H1 (cell line): Measurements from ENCODE around the gene DDR2. TPM values are rescaled to one million over a fixed set of nuclear protein-coding genes. Genes with fewer than 3 reads are reported as not detected.

Experiments
- CTCF ChIA-PET: fragments of 300-600 bp; sonication (Branson Sonifier 250); formaldehyde crosslinking; loops from one replicate; lab custom pipeline; 2021; ENCODE audit not compliant: partially characterized antibody; lab: Charles Lee
- POLR2A ChIA-PET: fragments of 300-600 bp; sonication (Branson Sonifier 250); formaldehyde crosslinking; loops from one replicate; lab custom pipeline; 2021; ENCODE audit warnings: inconsistent platforms; ENCODE audit not compliant: partially characterized antibody; lab: Charles Lee
- DNase-seq, 2 experiments: peaks; one replicate each; pipeline versions ENCODE4 v3.0.0 to v3.0.0-alpha.2; 2010 to 2022; ENCODE audit warnings: low spot score in 2 of 2, low read depth in 1 of 2, mixed read lengths in 1 of 2
- FAIRE-seq: peaks from 2 replicates; lab custom pipeline; 2011; peaks lifted over from hg19 to GRCh38; lab: Jason Lieb, UNC
- H2AFZ ChIP-seq: 2 replicates; pipeline ENCODE4 v1.8.1; 2012; ENCODE audit warnings: low read length, inconsistent platforms
- H2AK5ac ChIP-seq: 2 replicates; pipeline ENCODE4 v1.6.1; 2013; ENCODE audit warnings: low read depth, low read length
- H2BK120ac ChIP-seq: replicated peaks from 2 replicates; pipeline ENCODE3; 2013; ENCODE audit warnings: low read depth, low read length, inconsistent platforms
- H2BK12ac ChIP-seq: 2 replicates; pipeline ENCODE4 v1.6.1; 2013; ENCODE audit warnings: low read depth, low read length
- H2BK15ac ChIP-seq: 2 replicates; pipeline ENCODE4 v1.6.1; 2013; ENCODE audit warnings: low read length
- H2BK20ac ChIP-seq: 2 replicates; pipeline ENCODE4 v1.6.1; 2013; ENCODE audit warnings: low read length
- H2BK5ac ChIP-seq: 2 replicates; pipeline ENCODE4 v1.6.1; 2013; ENCODE audit warnings: low read depth, low read length
- H3K14ac ChIP-seq: 2 replicates; pipeline ENCODE4 v1.6.1; 2013; ENCODE audit warnings: inconsistent platforms; ENCODE audit not compliant: insufficient read length
- H3K18ac ChIP-seq: 2 replicates; pipeline ENCODE4 v1.6.1; 2013; ENCODE audit warnings: low read length; ENCODE audit errors: extremely low read depth
- H3K23ac ChIP-seq: 2 replicates; pipeline ENCODE4 v1.6.1; 2013; ENCODE audit warnings: inconsistent platforms; ENCODE audit not compliant: insufficient read length
- H3K23me2 ChIP-seq: 2 replicates; pipeline ENCODE4 v1.6.1; 2013; ENCODE audit warnings: low read depth, low read length
- H3K27ac ChIP-seq: 2 replicates; pipeline ENCODE4 v1.6.1; 2011; ENCODE audit warnings: low read depth, low read length, inconsistent platforms
- H3K27me3 ChIP-seq, 4 experiments: replicated peaks in 1 of 4; 1 replicate in 1 of 4; 2 replicates in 3 of 4; pipeline versions ENCODE4 v1.6.1 to v1.8.1; 2011 to 2013; ENCODE audit warnings: low read length in 3 of 4, mild to moderate bottlenecking in 3 of 4, inconsistent platforms in 2 of 4, mixed read lengths in 2 of 4, moderate library complexity in 1 of 4; ENCODE audit not compliant: control insufficient read depth in 3 of 4, insufficient read depth in 3 of 4; ENCODE audit errors: extremely low read depth in 1 of 4
- H3K36me3 ChIP-seq, 4 experiments: 2 replicates each; pipeline versions ENCODE4 v1.6.1 to v1.8.1; 2011 to 2013; ENCODE audit warnings: mild to moderate bottlenecking in 4 of 4, low read length in 3 of 4, moderate library complexity in 2 of 4, control low read depth in 1 of 4, inconsistent platforms in 1 of 4; ENCODE audit not compliant: insufficient read depth in 4 of 4, control insufficient read depth in 2 of 4
- H3K4ac ChIP-seq: replicated peaks from 2 replicates; pipeline ENCODE3; 2013; ENCODE audit warnings: low read length, low read depth, mixed read lengths, inconsistent platforms; ENCODE audit not compliant: insufficient read length
- H3K4me1 ChIP-seq, 4 experiments: replicated peaks in 1 of 4; 1 replicate in 1 of 4; 2 replicates in 3 of 4; pipeline versions ENCODE4 v1.6.1 to v1.8.1; 2011 to 2013; ENCODE audit warnings: low read length in 3 of 4, inconsistent platforms in 2 of 4, mixed read lengths in 1 of 4; ENCODE audit not compliant: insufficient read depth in 4 of 4, control insufficient read depth in 3 of 4
- H3K4me2 ChIP-seq, 2 experiments: 2 replicates each; pipeline versions ENCODE4 v1.6.1 to v1.8.1; 2011 to 2013; ENCODE audit warnings: low read depth in 2 of 2, low read length in 2 of 2, control low read depth in 1 of 2, inconsistent platforms in 1 of 2, mild to moderate bottlenecking in 1 of 2; ENCODE audit not compliant: insufficient read depth in 1 of 2
- H3K4me3 ChIP-seq, 4 experiments: fragments of 200-600, 300-600 bp in 1 of 4; sonication (generic), shearing (Covaris generic), sonication (Bioruptor Twin) in 1 of 4; 2 replicates each; pipeline versions ENCODE4 v1.5.1 to v1.8.1; 2011 to 2016; ENCODE audit warnings: low read length in 4 of 4, low read depth in 3 of 4, control low read depth in 2 of 4, inconsistent platforms in 2 of 4, mild to moderate bottlenecking in 2 of 4, mixed read lengths in 1 of 4, moderate library complexity in 1 of 4; ENCODE audit not compliant: insufficient read depth in 2 of 4; ENCODE audit errors: extremely low read depth in 1 of 4
- H3K56ac ChIP-seq: replicated peaks from 2 replicates; pipeline ENCODE3; 2013; ENCODE audit warnings: low read depth, mild to moderate bottlenecking, mixed read lengths, low read length, inconsistent platforms; ENCODE audit not compliant: insufficient read length
- H3K79me1 ChIP-seq: 2 replicates; pipeline ENCODE4 v1.6.1; 2013; ENCODE audit warnings: low read depth, low read length, control low read depth
- H3K79me2 ChIP-seq, 2 experiments: 2 replicates each; pipeline versions ENCODE4 v1.6.1 to v1.8.1; 2012 to 2013; ENCODE audit warnings: low read length in 2 of 2, mild to moderate bottlenecking in 2 of 2, inconsistent platforms in 1 of 2; ENCODE audit not compliant: insufficient read depth in 2 of 2, control insufficient read depth in 1 of 2
- H3K9ac ChIP-seq, 4 experiments: replicated peaks in 1 of 4; 1 replicate in 1 of 4; 2 replicates in 3 of 4; pipeline versions ENCODE4 v1.6.1 to v1.8.1; 2011 to 2013; ENCODE audit warnings: low read depth in 3 of 4, low read length in 3 of 4, control low read depth in 2 of 4, mild to moderate bottlenecking in 2 of 4, moderate library complexity in 2 of 4, inconsistent platforms in 1 of 4; ENCODE audit errors: extremely low read depth in 1 of 4
- H3K9me3 ChIP-seq, 2 experiments: 2 replicates each; pipeline versions ENCODE4 v1.6.1 to v1.8.1; 2012 to 2013; ENCODE audit warnings: mild to moderate bottlenecking in 2 of 2, moderate library complexity in 2 of 2, control low read depth in 1 of 2, inconsistent platforms in 1 of 2, low read depth in 1 of 2, low read length in 1 of 2, mixed read lengths in 1 of 2; ENCODE audit not compliant: insufficient read depth in 2 of 2
- H4K20me1 ChIP-seq, 2 experiments: replicated peaks in 1 of 2; 2 replicates each; pipeline versions ENCODE3 to v1.8.1; 2011 to 2013; ENCODE audit warnings: inconsistent platforms in 2 of 2, low read length in 2 of 2, mild to moderate bottlenecking in 1 of 2; ENCODE audit not compliant: insufficient read depth in 2 of 2, control insufficient read depth in 1 of 2
- H4K5ac ChIP-seq: 2 replicates; pipeline ENCODE4 v1.6.1; 2013; ENCODE audit warnings: low read length, low read depth, mixed read lengths, inconsistent platforms; ENCODE audit not compliant: insufficient read length
- H4K8ac ChIP-seq: 2 replicates; pipeline ENCODE4 v1.8.0; 2013; ENCODE audit warnings: mild to moderate bottlenecking, moderate library complexity, low read length, inconsistent platforms; ENCODE audit not compliant: insufficient read depth; ENCODE audit errors: extremely low read depth
- H4K91ac ChIP-seq: replicated peaks from 2 replicates; pipeline ENCODE3; 2013; ENCODE audit warnings: low read length, mixed read lengths, inconsistent platforms; ENCODE audit not compliant: insufficient read length
- WGBS, 2 experiments: shearing (Covaris generic) in 1 of 2; methylation state at CpG; one replicate each; pipeline versions ENCODE4 v1.1.6 to v1.1.7; 2013 to 2015; ENCODE audit warnings: low lambda C conversion rate in 2 of 2, mixed read lengths in 2 of 2, inconsistent platforms in 1 of 2, low coverage in 1 of 2, missing lambda C conversion rate in 1 of 2; ENCODE audit not compliant: insufficient replicate concordance in 2 of 2, insufficient coverage in 1 of 2, insufficient read length in 1 of 2; ENCODE audit errors: extremely low coverage in 1 of 2, missing lambda C conversion rate in 1 of 2; 5-methylcytosine and 5-hydroxymethylcytosine counted together
- polyA plus RNA-seq, 7 experiments: library from polyadenylated mRNA; depleted of rRNA in 3 of 7; stranded (reverse) in 5 of 7; unstranded in 2 of 7; fragments of >200 nt in 5 of 7; fragments of 200-250 nt in 2 of 7; gene quantifications; 1 replicate in 5 of 7; 2 replicates in 1 of 7; 4 replicates in 1 of 7; pipeline versions ENCODE4 v1.2.1 to v1.2.3, GENCODE V29; 2011 to 2013; ENCODE audit warnings: missing spikeins in 2 of 7, mixed read lengths in 2 of 7
- total RNA-seq: library from RNA; stranded (reverse); fragmentation: NEBNext Ultra II Directional; extraction: Animal tissue kit (Norgen Biotek cat#: 25700); gene quantifications from 2 replicates; pipeline ENCODE4 v1.2.1, GENCODE V29; 2021

The DDR2 gene
- total and polyA plus RNA-seq, 2 of the 8 experiments (the other 6 are each of a cell fraction or from before 2014, with no cell fraction given) = 1.00 to 2.1 TPM

DNA sequence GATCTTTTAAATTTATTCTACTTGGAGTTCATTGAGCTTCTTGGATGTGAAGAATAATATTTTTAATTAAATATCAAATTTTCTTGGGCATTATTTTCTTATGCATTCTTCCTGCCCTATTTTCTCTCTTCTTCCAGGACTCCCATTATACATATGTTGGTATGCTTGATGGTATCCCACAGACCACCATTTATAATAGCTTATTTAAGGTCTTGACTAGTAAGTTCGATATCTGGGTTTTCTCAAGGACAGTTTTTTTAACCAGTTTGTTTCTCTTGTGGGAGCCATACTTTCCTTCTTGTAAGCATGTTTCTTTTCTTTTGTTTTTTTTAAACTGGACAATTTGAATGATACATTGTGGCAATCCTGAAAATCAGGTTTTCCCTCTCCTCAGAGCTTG, 15.4 kb upstream of the DDR2 start:
- Histone ChIP-seq H4K8ac (no peak overlapping the region), H2AFZ (no peak overlapping the region), H3K23me2 (no peaks in the 10 kb centered on the region), H3K4me1 (no peaks in the 10 kb centered on the region), H3K9me3 (peaks cover 8 to 11% of the 10 kb centered on the region in 2 experiments), H3K79me1 (no peaks in the 10 kb centered on the region), H2BK12ac (no peak overlapping the region), H2BK120ac (no peak overlapping the region), H4K91ac (no peak overlapping the region), H3K56ac (no peak overlapping the region), H3K27ac (no peak overlapping the region), H3K4me3 (no peak overlapping the region), H2AK5ac (no peak overlapping the region), H3K23ac (no peak overlapping the region), H4K5ac (no peak overlapping the region), H3K27me3 (no peaks in the 10 kb centered on the region), H2BK5ac (no peak overlapping the region), H3K36me3 (no peaks in the 10 kb centered on the region), H3K4me2 (no peak overlapping the region), H4K20me1 (no peaks in the 10 kb centered on the region), H3K4ac (no peak overlapping the region), H2BK20ac (no peak overlapping the region), H3K14ac (no peak overlapping the region), H2BK15ac (no peak overlapping the region), H3K79me2 (no peaks in the 10 kb centered on the region), H3K9ac (no peak overlapping the region), H3K18ac (no peak overlapping the region)
- DNase-seq (no peak), FAIRE-seq (no peak)
- ChIA-PET POLR2A (no interaction called here), CTCF (interaction anchor here (0.6 to 3.1 kb wide), 6 partner anchors 11 to 657 kb away, joined by 3 to 16 read pairs (median 3); partner anchors contain the start of gene DDR2)
- 100% methylated on average over 1 of the region's 1 CpG; no CpG with 5 or more reads in 1 of the 2 experiments for WGBS, 2 experiments
